Mesothelial cell of epicardium (in vitro differentiated cells): ENCODE results near the gene NSD2. TPM values are rescaled to one million over a fixed set of nuclear protein-coding genes. Genes with fewer than 3 reads are reported as not detected.
A peak's percentile ranks its signal among the peaks of the same experiment; 100 is the strongest.

Source experiments
- DNase-seq, 2 experiments: peaks; one replicate each; pipeline ENCODE4 v3.0.0; 2021; ENCODE audit warnings: low spot score in 2 of 2; ENCODE audit not compliant: unreplicated experiment in 2 of 2
- H3K27ac Mint-ChIP-seq: 2 replicates; pipeline ENCODE4 v1.8.0; 2021; ENCODE audit warnings: mixed read lengths
- H3K27me3 Mint-ChIP-seq: 2 replicates; pipeline ENCODE4 v1.8.0; 2021; ENCODE audit warnings: low read depth, mixed read lengths
- H3K36me3 Mint-ChIP-seq: 2 replicates; pipeline ENCODE4 v1.8.0; 2021; ENCODE audit warnings: mixed read lengths
- H3K4me1 Mint-ChIP-seq: 2 replicates; pipeline ENCODE4 v1.8.0; 2021; ENCODE audit warnings: mixed read lengths
- H3K4me3 Mint-ChIP-seq: 2 replicates; pipeline ENCODE4 v1.8.0; 2021; ENCODE audit warnings: mild to moderate bottlenecking, moderate library complexity, mixed read lengths
- H3K9me3 Mint-ChIP-seq: 2 replicates; pipeline ENCODE4 v1.8.0; 2021; ENCODE audit warnings: mixed read lengths
- CTCF ChIP-seq: fragments of 200-600 bp; sonication (generic); IDR thresholded peaks from one replicate; pipeline ENCODE4 v1.5.0; 2021; ENCODE audit warnings: antibody characterized with exemption; ENCODE audit not compliant: unreplicated experiment
- total RNA-seq: library from RNA; stranded (reverse); gene quantifications from 3 replicates; pipeline ENCODE4 v1.2.1, GENCODE V29; 2021

Gene NSD2
- total RNA-seq, 1 donor from 2014 or later: 119 TPM

DNA sequence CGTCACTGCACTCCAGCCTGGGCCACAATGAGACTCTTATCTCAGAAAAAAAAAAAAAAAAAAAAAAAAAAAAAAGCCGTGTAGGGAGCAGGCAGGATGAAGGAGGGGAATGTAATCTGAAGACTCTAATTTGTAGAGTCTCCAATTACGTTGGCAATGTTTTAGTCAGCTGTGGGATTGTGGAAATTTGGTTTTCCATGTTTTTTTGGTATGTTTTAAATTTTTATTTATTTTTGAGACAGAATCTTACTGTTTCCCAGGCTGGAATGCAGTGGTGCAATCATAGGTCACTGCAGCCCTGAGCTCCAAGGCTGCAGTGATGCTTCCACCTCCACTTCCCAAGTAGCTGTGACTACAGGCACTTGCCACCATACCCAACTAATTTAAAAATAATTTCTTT lies 56.5 kb downstream of the NSD2 start:
- peaks cover 22% of the 10 kb centered on the region for H3K36me3 Mint-ChIP-seq
- no peak overlapping the region for H3K27ac Mint-ChIP-seq
- TF ChIP-seq CTCF: no peak
- no peak for DNase-seq
- no peaks in the 10 kb centered on the region for H3K9me3 Mint-ChIP-seq
- H3K4me3 Mint-ChIP-seq: no peak overlapping the region
- H3K27me3 Mint-ChIP-seq: no peaks in the 10 kb centered on the region
- peaks cover 4% of the 10 kb centered on the region for H3K4me1 Mint-ChIP-seq

- no peak for DNase-seq
- H3K9me3 Mint-ChIP-seq: no peaks in the 10 kb centered on the region
- peak overlapping the region; percentile 34 for H3K27ac Mint-ChIP-seq
- no peaks in the 10 kb centered on the region for H3K27me3 Mint-ChIP-seq
- peaks cover 22% of the 10 kb centered on the region for H3K36me3 Mint-ChIP-seq
- H3K4me3 Mint-ChIP-seq: no peak overlapping the region
- H3K4me1 Mint-ChIP-seq: peaks cover 4% of the 10 kb centered on the region
- no peak for TF ChIP-seq CTCF
These were observed 57.4 kb downstream of the NSD2 start for GRCh38 chr4:1928356-1929239.

- Mint-ChIP-seq H3K27ac (no peak overlapping the region), H3K36me3 (peaks cover 21% of the 10 kb centered on the region), H3K9me3 (no peaks in the 10 kb centered on the region), H3K27me3 (no peaks in the 10 kb centered on the region), H3K4me1 (peaks cover 2% of the 10 kb centered on the region), H3K4me3 (no peak overlapping the region)
- no peak for DNase-seq
- no peak for TF ChIP-seq CTCF
These were observed 61.5 kb downstream of the NSD2 start for GRCh38 chr4:1932736-1933135.

DNA sequence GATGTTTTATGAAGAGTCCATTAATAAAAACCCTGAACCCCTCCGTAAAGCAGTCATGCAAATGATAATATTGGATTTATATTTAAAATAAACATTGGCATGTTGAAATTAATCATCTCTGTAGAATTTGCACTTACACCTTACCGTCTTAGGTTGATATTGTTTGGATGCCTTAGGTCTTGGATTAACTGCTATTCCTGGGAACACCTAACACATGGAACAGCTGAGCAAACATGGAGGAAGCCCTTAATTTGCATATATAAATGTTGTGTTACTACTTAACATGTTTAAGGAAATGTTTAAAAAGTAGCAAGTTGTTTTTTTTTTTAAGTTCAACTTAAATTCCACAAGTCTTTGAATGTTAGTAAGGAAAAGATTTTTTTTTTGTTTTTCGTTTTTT lies 62.5 kb downstream of the NSD2 start:
- DNase-seq: no peak
- Mint-ChIP-seq H3K27me3 (no peaks in the 10 kb centered on the region), H3K36me3 (peaks cover 21% of the 10 kb centered on the region), H3K4me1 (no peaks in the 10 kb centered on the region), H3K27ac (no peak overlapping the region), H3K9me3 (no peaks in the 10 kb centered on the region), H3K4me3 (no peak overlapping the region)
- no peak for TF ChIP-seq CTCF

GRCh38 chr4:1937550-1937949 lies 66.4 kb downstream of the NSD2 start:
- H3K36me3 Mint-ChIP-seq: peaks cover 8% of the 10 kb centered on the region
- no peaks in the 10 kb centered on the region for H3K27me3 Mint-ChIP-seq
- H3K4me1 Mint-ChIP-seq: peaks cover 14% of the 10 kb centered on the region
- DNase-seq: no peak
- TF ChIP-seq CTCF: no peak
- no peak overlapping the region for H3K4me3 Mint-ChIP-seq
- H3K27ac Mint-ChIP-seq: no peak overlapping the region
- H3K9me3 Mint-ChIP-seq: no peaks in the 10 kb centered on the region
